Panc1 (cell line): ENCODE measurements around the gene HOTAIR. TPM values are rescaled to one million over a fixed set of nuclear protein-coding genes. Genes with fewer than 3 reads are reported as not detected.

Experiments
- ATAC-seq: fragments of 200-7000 bp; cut with Tn5 transposase; 2 replicates; pipeline ENCODE4 v1.9.1; 2020; ENCODE audit warnings: mild to moderate bottlenecking, moderate library complexity
- BruUV-seq: library from RNA; stranded (reverse); fragments of 400-500 nt; replicated peaks from 2 replicates; lab custom pipeline; 2021; lab: Mats Ljungman, UMichigan
- CTCF ChIA-PET: fragments of 300-600 bp; sonication (Branson Sonifier 250); formaldehyde crosslinking; loops from one replicate; lab custom pipeline; 2022; ENCODE audit warnings: antibody characterized with exemption; lab: Charles Lee
- POLR2A ChIA-PET: fragments of 300-600 bp; sonication (Branson Sonifier 250); formaldehyde crosslinking; loops from one replicate; lab custom pipeline; 2022; ENCODE audit warnings: antibody characterized with exemption; lab: Charles Lee
- DNase-seq: peaks from one replicate; pipeline ENCODE4 v3.0.0-alpha.2; 2010; ENCODE audit warnings: low read depth, low spot score
- H3K27ac ChIP-seq: 2 replicates; pipeline ENCODE4 v1.5.1; 2011; ENCODE audit warnings: mild to moderate bottlenecking, low read length, inconsistent platforms
- H3K27me3 ChIP-seq: fragments of 200-500 bp; sonication (Bioruptor generic); 2 replicates; pipeline ENCODE4 v1.6.0; 2014; ENCODE audit warnings: low read length, inconsistent platforms; ENCODE audit not compliant: control insufficient read depth, insufficient read depth
- H3K36me3 ChIP-seq: fragments of 200-500 bp; sonication (Bioruptor generic); 2 replicates; pipeline ENCODE4 v1.5.1; 2014; ENCODE audit warnings: inconsistent platforms, mild to moderate bottlenecking, low read length, moderate library complexity; ENCODE audit not compliant: control insufficient read depth, insufficient read depth
- H3K4me1 ChIP-seq: 2 replicates; pipeline ENCODE4 v1.5.1; 2011; ENCODE audit warnings: inconsistent platforms, mild to moderate bottlenecking, low read length, moderate library complexity; ENCODE audit not compliant: control insufficient read depth, insufficient read depth
- H3K4me3 ChIP-seq, 2 experiments: 2 replicates each; pipeline ENCODE4 v1.5.1; 2011 to 2012; ENCODE audit warnings: low read depth in 2 of 2, low read length in 2 of 2, mild to moderate bottlenecking in 2 of 2, inconsistent platforms in 1 of 2, moderate library complexity in 1 of 2
- H3K9me3 ChIP-seq: fragments of 200-500 bp; sonication (Bioruptor generic); 2 replicates; pipeline ENCODE4 v1.5.1; 2014; ENCODE audit warnings: low read depth, mild to moderate bottlenecking, inconsistent platforms, low read length, moderate library complexity; ENCODE audit not compliant: control insufficient read depth, insufficient read depth
- POLR2AphosphoS5 ChIP-seq: IDR thresholded peaks from 2 replicates; pipeline ENCODE4 v1.6.1; 2012; ENCODE audit warnings: mild to moderate bottlenecking, low read depth, low read length, moderate library complexity
- SIN3A ChIP-seq: IDR thresholded peaks from 2 replicates; pipeline ENCODE4 v1.6.1; 2012; ENCODE audit warnings: low read depth, mild to moderate bottlenecking, low read length, moderate library complexity, borderline replicate concordance; ENCODE audit not compliant: insufficient read depth
- TCF7L2 ChIP-seq: IDR thresholded peaks from 2 replicates; pipeline ENCODE4 v1.6.1; 2011; ENCODE audit warnings: mild to moderate bottlenecking, low read depth, low read length, inconsistent platforms
- in situ Hi-C: cut with HindIII; loops from 2 replicates; pipeline ENCODE4 v1.10.0; 2016; ENCODE audit warnings: low sequenced_read_pairs, low pct_unique_long_range_greater_than_20kb
- intact Hi-C: fragments of 100-400 bp; cut with micrococcal nuclease; formaldehyde crosslinking; loops from one replicate; pipeline ENCODE4 v1.10.0; 2022; ENCODE audit not compliant: unreplicated experiment
- total RNA-seq: library from RNA; stranded (reverse); gene quantifications from one replicate; pipeline ENCODE4 v1.2.1, GENCODE V29; 2021; ENCODE audit not compliant: unreplicated experiment
- TF ChIP-seq, protein P1 (sequence below), 2 experiments: IDR thresholded peaks; 2 replicates each; pipeline ENCODE4 v1.6.1; 2011 to 2012; ENCODE audit warnings: low read depth in 2 of 2, control low read depth in 1 of 2, low read length in 1 of 2, mild to moderate bottlenecking in 1 of 2, moderate library complexity in 1 of 2; ENCODE audit not compliant: insufficient read depth in 1 of 2
- TF ChIP-seq, protein P2 (sequence below): fragments of 450-650 bp; IDR thresholded peaks from 2 replicates; pipeline ENCODE4 v1.5.1; 2017; ENCODE audit warnings: mild to moderate bottlenecking

HOTAIR gene
- total RNA-seq, 1 experiment from 2014 or later: 31.7 TPM

- H3K4me3 ChIP-seq: no peak overlapping the region
- intact Hi-C loops (no loop called here), in situ Hi-C loops (no loop called here)
- ChIA-PET POLR2A (no interaction called here), CTCF (no interaction called here)
- peaks cover 85% of the 10 kb centered on the region for H3K4me1 ChIP-seq
- no TSS peak for BruUV-seq
- H3K27ac ChIP-seq: peak overlapping the region; percentile 98
- no peaks in the 10 kb centered on the region for H3K36me3 ChIP-seq
- no peaks in the 10 kb centered on the region for H3K9me3 ChIP-seq
- H3K27me3 ChIP-seq: no peaks in the 10 kb centered on the region
- DNase-seq: no peak
- TF ChIP-seq, protein P1, sequence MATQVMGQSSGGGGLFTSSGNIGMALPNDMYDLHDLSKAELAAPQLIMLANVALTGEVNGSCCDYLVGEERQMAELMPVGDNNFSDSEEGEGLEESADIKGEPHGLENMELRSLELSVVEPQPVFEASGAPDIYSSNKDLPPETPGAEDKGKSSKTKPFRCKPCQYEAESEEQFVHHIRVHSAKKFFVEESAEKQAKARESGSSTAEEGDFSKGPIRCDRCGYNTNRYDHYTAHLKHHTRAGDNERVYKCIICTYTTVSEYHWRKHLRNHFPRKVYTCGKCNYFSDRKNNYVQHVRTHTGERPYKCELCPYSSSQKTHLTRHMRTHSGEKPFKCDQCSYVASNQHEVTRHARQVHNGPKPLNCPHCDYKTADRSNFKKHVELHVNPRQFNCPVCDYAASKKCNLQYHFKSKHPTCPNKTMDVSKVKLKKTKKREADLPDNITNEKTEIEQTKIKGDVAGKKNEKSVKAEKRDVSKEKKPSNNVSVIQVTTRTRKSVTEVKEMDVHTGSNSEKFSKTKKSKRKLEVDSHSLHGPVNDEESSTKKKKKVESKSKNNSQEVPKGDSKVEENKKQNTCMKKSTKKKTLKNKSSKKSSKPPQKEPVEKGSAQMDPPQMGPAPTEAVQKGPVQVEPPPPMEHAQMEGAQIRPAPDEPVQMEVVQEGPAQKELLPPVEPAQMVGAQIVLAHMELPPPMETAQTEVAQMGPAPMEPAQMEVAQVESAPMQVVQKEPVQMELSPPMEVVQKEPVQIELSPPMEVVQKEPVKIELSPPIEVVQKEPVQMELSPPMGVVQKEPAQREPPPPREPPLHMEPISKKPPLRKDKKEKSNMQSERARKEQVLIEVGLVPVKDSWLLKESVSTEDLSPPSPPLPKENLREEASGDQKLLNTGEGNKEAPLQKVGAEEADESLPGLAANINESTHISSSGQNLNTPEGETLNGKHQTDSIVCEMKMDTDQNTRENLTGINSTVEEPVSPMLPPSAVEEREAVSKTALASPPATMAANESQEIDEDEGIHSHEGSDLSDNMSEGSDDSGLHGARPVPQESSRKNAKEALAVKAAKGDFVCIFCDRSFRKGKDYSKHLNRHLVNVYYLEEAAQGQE (IDR thresholded peaks at IDR 0.05; ENCODE audit: insufficient read depth in 1 of 2, low read depth in 2 of 2, low read length in 1 of 2): no peak
- no peak for TF ChIP-seq TCF7L2
- TF ChIP-seq, protein P2, sequence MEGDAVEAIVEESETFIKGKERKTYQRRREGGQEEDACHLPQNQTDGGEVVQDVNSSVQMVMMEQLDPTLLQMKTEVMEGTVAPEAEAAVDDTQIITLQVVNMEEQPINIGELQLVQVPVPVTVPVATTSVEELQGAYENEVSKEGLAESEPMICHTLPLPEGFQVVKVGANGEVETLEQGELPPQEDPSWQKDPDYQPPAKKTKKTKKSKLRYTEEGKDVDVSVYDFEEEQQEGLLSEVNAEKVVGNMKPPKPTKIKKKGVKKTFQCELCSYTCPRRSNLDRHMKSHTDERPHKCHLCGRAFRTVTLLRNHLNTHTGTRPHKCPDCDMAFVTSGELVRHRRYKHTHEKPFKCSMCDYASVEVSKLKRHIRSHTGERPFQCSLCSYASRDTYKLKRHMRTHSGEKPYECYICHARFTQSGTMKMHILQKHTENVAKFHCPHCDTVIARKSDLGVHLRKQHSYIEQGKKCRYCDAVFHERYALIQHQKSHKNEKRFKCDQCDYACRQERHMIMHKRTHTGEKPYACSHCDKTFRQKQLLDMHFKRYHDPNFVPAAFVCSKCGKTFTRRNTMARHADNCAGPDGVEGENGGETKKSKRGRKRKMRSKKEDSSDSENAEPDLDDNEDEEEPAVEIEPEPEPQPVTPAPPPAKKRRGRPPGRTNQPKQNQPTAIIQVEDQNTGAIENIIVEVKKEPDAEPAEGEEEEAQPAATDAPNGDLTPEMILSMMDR: no peak
- no peak for TF ChIP-seq POLR2AphosphoS5
- TF ChIP-seq SIN3A: no peak
- no peak for ATAC-seq
Observed at GRCh38 chr12:53951577-53952334, 23.0 kb downstream of the HOTAIR start.

- in situ Hi-C loops (no loop called here), intact Hi-C loops (no loop called here)
- ATAC-seq: no peak
- Histone ChIP-seq H3K4me3 (peak overlapping the region in 1 of 2 experiments; percentile 3; a peak in 1 of 4 replicates), H3K27ac (peak overlapping the region; percentile 98), H3K27me3 (no peaks in the 10 kb centered on the region), H3K4me1 (peaks cover 85% of the 10 kb centered on the region), H3K36me3 (no peaks in the 10 kb centered on the region), H3K9me3 (no peaks in the 10 kb centered on the region)
- BruUV-seq: no TSS peak
- CTCF ChIA-PET: interaction anchor here (0.8 kb wide), 1 partner anchor 12 kb away, joined by 3 read pairs; the partner anchor contains the start of gene HOXC13
- DNase-seq: no peak
- POLR2A ChIA-PET: interaction anchor here (0.6 kb wide), 1 partner anchor 14 kb away, joined by 3 read pairs; no protein-coding TSS in a partner anchor
- 0 out of 2 replicates have a peak, but pooled peaks have one; percentile 14 for TF ChIP-seq TCF7L2
- TF ChIP-seq SIN3A: no peak
- TF ChIP-seq, protein P2: no peak
- TF ChIP-seq POLR2AphosphoS5: no peak
- TF ChIP-seq, protein P1 (IDR thresholded peaks at IDR 0.05; ENCODE audit: insufficient read depth in 1 of 2, low read depth in 2 of 2, low read length in 1 of 2): no peak
Observed at GRCh38 chr12:53950789-53951576, 23.8 kb downstream of the HOTAIR start.
